Smooth muscle cell (in vitro differentiated cells): ENCODE results near the gene ARL8A. TPM values are rescaled to one million over a fixed set of nuclear protein-coding genes. Genes with fewer than 3 reads are reported as not detected.

Experiments
- DNase-seq: peaks from one replicate; lab custom pipeline; 2025; ENCODE audit not compliant: unreplicated experiment; lab: John Stamatoyannopoulos, UW
- H2AFZ ChIP-seq: fragments of 200-600 bp; sonication (generic); 2 replicates; pipeline ENCODE4 v1.6.0; 2016; ENCODE audit warnings: antibody characterized with exemption, low read depth, mild to moderate bottlenecking
- H3F3A ChIP-seq: fragments of 200-600 bp; sonication (generic); 2 replicates; pipeline ENCODE4 v1.6.0; 2017; ENCODE audit warnings: antibody characterized with exemption, low read depth
- H3K27ac ChIP-seq: fragments of 200-600 bp; sonication (generic); 2 replicates; pipeline ENCODE4 v1.5.1; 2016; ENCODE audit warnings: low read depth, mild to moderate bottlenecking
- H3K27me3 ChIP-seq: fragments of 200-600 bp; sonication (generic); 2 replicates; pipeline ENCODE4 v1.6.1; 2016; ENCODE audit warnings: low read depth, mild to moderate bottlenecking
- H3K36me3 ChIP-seq: fragments of 200-600 bp; sonication (generic); 2 replicates; pipeline ENCODE4 v1.5.1; 2016; ENCODE audit warnings: low read depth
- H3K4me1 ChIP-seq: fragments of 200-600 bp; sonication (generic); 2 replicates; pipeline ENCODE4 v1.5.1; 2016; ENCODE audit warnings: low read depth
- H3K4me2 ChIP-seq: fragments of 200-600 bp; sonication (generic); 2 replicates; pipeline ENCODE4 v1.6.0; 2016; ENCODE audit warnings: mild to moderate bottlenecking
- H3K4me3 ChIP-seq: fragments of 200-600 bp; sonication (generic); 2 replicates; pipeline ENCODE4 v1.5.1; 2016; ENCODE audit warnings: mild to moderate bottlenecking
- H3K79me2 ChIP-seq: fragments of 200-600 bp; sonication (generic); 2 replicates; pipeline ENCODE4 v1.6.0; 2016; ENCODE audit warnings: low read depth, mild to moderate bottlenecking
- H3K9ac ChIP-seq: fragments of 200-600 bp; sonication (generic); 2 replicates; pipeline ENCODE4 v1.6.0; 2016; ENCODE audit warnings: low read depth
- H3K9me3 ChIP-seq: fragments of 200-600 bp; sonication (generic); replicated peaks from 2 replicates; pipeline ENCODE4 v1.5.1; 2016; ENCODE audit warnings: low read depth
- H4K20me1 ChIP-seq: fragments of 200-600 bp; sonication (generic); 2 replicates; pipeline ENCODE4 v1.6.0; 2016; ENCODE audit warnings: low read depth
- CTCF ChIP-seq: fragments of 200-600 bp; sonication (generic); IDR thresholded peaks from 2 replicates; pipeline ENCODE4 v1.5.1; 2017; ENCODE audit warnings: borderline replicate concordance, mild to moderate bottlenecking, antibody characterized with exemption; ENCODE audit not compliant: insufficient read depth, poor library complexity, severe bottlenecking
- WGBS: methylation state at CpG from one replicate; pipeline ENCODE4 v1.1.7; 2016; ENCODE audit warnings: low lambda C conversion rate; 5-methylcytosine and 5-hydroxymethylcytosine counted together
- polyA plus RNA-seq: library from polyadenylated mRNA; unstranded; fragments of >200 nt; fragmentation: Nextera tagmentation; extraction: Ambion mirVana; gene quantifications from 2 replicates; pipeline ENCODE4 v1.2.1, GENCODE V29; 2016
- total RNA-seq: library from RNA; depleted of rRNA; stranded (reverse); fragments of >200 nt; gene quantifications from 2 replicates; pipeline ENCODE4 v1.2.3, GENCODE V29; 2014

ARL8A gene
- total and polyA plus RNA-seq, 2 experiments from 2014 or later: 44.8 to 54.7 TPM

GRCh38 chr1:202154148-202154765 is 9.7 kb upstream of the ARL8A start:
- H4K20me1 ChIP-seq: no peaks in the 10 kb centered on the region
- no peaks in the 10 kb centered on the region for H3K36me3 ChIP-seq
- no peaks in the 10 kb centered on the region for H3K9me3 ChIP-seq
- H3K4me1 ChIP-seq: peaks cover 2% of the 10 kb centered on the region
- H3K27me3 ChIP-seq: no peaks in the 10 kb centered on the region
- H3K4me3 ChIP-seq: no peak overlapping the region
- WGBS: 88% methylated on average over 10 of the region's 10 CpGs
- no peaks in the 10 kb centered on the region for H3F3A ChIP-seq
- no peak for DNase-seq
- H3K4me2 ChIP-seq: no peak overlapping the region
- no peak overlapping the region for H2AFZ ChIP-seq
- H3K27ac ChIP-seq: no peak overlapping the region
- H3K9ac ChIP-seq: no peak overlapping the region
- no peaks in the 10 kb centered on the region for H3K79me2 ChIP-seq
- no peak for TF ChIP-seq CTCF

GRCh38 chr1:202153284-202153683 is 8.7 kb upstream of the ARL8A start:
- Histone ChIP-seq H3K27ac (no peak overlapping the region), H3K4me3 (no peak overlapping the region)
- no peak for DNase-seq

GRCh38 chr1:202152399-202152798 is 7.9 kb upstream of the ARL8A start:
- Histone ChIP-seq H3K9ac (no peak overlapping the region), H3K4me2 (no peak overlapping the region), H3K4me3 (no peak overlapping the region), H3F3A (no peaks in the 10 kb centered on the region), H4K20me1 (no peaks in the 10 kb centered on the region), H3K27me3 (no peaks in the 10 kb centered on the region), H3K4me1 (peaks cover 4% of the 10 kb centered on the region), H3K27ac (no peak overlapping the region), H2AFZ (no peak overlapping the region), H3K9me3 (no peaks in the 10 kb centered on the region), H3K79me2 (no peaks in the 10 kb centered on the region), H3K36me3 (no peaks in the 10 kb centered on the region)
- DNase-seq: no peak
- 96% methylated on average over 10 of the region's 10 CpGs for WGBS
- no peak for TF ChIP-seq CTCF

More at GRCh38 chr1:202153284-202153683, 8.7 kb upstream of the ARL8A start:
- TF ChIP-seq CTCF: no peak
- H3K4me1 ChIP-seq: peaks cover 4% of the 10 kb centered on the region
- H3F3A ChIP-seq: no peaks in the 10 kb centered on the region
- H3K9ac ChIP-seq: no peak overlapping the region
- H3K36me3 ChIP-seq: no peaks in the 10 kb centered on the region
- no peaks in the 10 kb centered on the region for H3K9me3 ChIP-seq
- 93% methylated on average over 4 of the region's 4 CpGs for WGBS
- no peaks in the 10 kb centered on the region for H4K20me1 ChIP-seq
- H2AFZ ChIP-seq: no peak overlapping the region
- no peaks in the 10 kb centered on the region for H3K79me2 ChIP-seq
- H3K4me2 ChIP-seq: no peak overlapping the region
- no peaks in the 10 kb centered on the region for H3K27me3 ChIP-seq

- no peaks in the 10 kb centered on the region for H3K9me3 ChIP-seq
- H3K4me2 ChIP-seq: no peak overlapping the region
- H3K9ac ChIP-seq: no peak overlapping the region
- H2AFZ ChIP-seq: no peak overlapping the region
- H3K4me1 ChIP-seq: peaks cover 4% of the 10 kb centered on the region
- no peaks in the 10 kb centered on the region for H3K36me3 ChIP-seq
- TF ChIP-seq CTCF: no peak
- H3K27me3 ChIP-seq: no peaks in the 10 kb centered on the region
- H3K79me2 ChIP-seq: no peaks in the 10 kb centered on the region
- WGBS: 96% methylated on average over 2 of the region's 2 CpGs
- no peaks in the 10 kb centered on the region for H4K20me1 ChIP-seq
- no peaks in the 10 kb centered on the region for H3F3A ChIP-seq
- DNase-seq: no peak
- H3K27ac ChIP-seq: no peak overlapping the region
- no peak overlapping the region for H3K4me3 ChIP-seq
These were observed 6.5 kb upstream of the ARL8A start for GRCh38 chr1:202151045-202151444.
